CD8-positive, alpha-beta memory T cell (primary cell): ENCODE measurements around the gene PRR35. TPM values are rescaled to one million over a fixed set of nuclear protein-coding genes. Genes with fewer than 3 reads are reported as not detected.

ENCODE experiments used
- CTCF ChIA-PET: fragments of 350-600 bp; sonication (Branson Sonifier 250); formaldehyde crosslinking; loops from one replicate; lab custom pipeline; 2021; ENCODE audit warnings: antibody characterized with exemption; lab: Charles Lee
- POLR2A ChIA-PET: fragments of 350-600 bp; sonication (Branson Sonifier 250); formaldehyde crosslinking; loops from one replicate; lab custom pipeline; 2021; ENCODE audit warnings: antibody characterized with exemption; lab: Charles Lee
- DNase-seq, 5 donors: peaks; one replicate each; pipeline versions ENCODE4 v3.0.0 to v3.0.0-alpha.2; 2020 to 2022; ENCODE audit warnings: mixed read lengths in 1 of 5
- H3K27ac ChIP-seq: one replicate; pipeline ENCODE4 v1.7.0; 2013; ENCODE audit warnings: low read depth, mild to moderate bottlenecking, low read length, moderate library complexity
- H3K27me3 ChIP-seq: 2 replicates; pipeline ENCODE4 v1.7.0; 2013; ENCODE audit warnings: low read length, mild to moderate bottlenecking; ENCODE audit not compliant: insufficient read depth, poor library complexity, severe bottlenecking
- H3K36me3 ChIP-seq: 2 replicates; pipeline ENCODE4 v1.7.0; 2013; ENCODE audit warnings: mild to moderate bottlenecking, low read length, moderate library complexity; ENCODE audit not compliant: insufficient read depth
- H3K4me1 ChIP-seq: 2 replicates; pipeline ENCODE4 v1.7.0; 2013; ENCODE audit warnings: mild to moderate bottlenecking, low read length, moderate library complexity; ENCODE audit not compliant: insufficient read depth
- H3K4me3 ChIP-seq: 2 replicates; pipeline ENCODE4 v1.7.0; 2013; ENCODE audit warnings: mild to moderate bottlenecking, low read length
- H3K9me3 ChIP-seq: 2 replicates; pipeline ENCODE4 v1.7.0; 2013; ENCODE audit warnings: mild to moderate bottlenecking, low read length
- H3K27ac Mint-ChIP-seq, 8 donors: one replicate each; pipeline ENCODE4 v1.8.0; 2020 to 2021; ENCODE audit warnings: mixed read lengths in 8 of 8, mild to moderate bottlenecking in 6 of 8, inconsistent platforms in 3 of 8, moderate library complexity in 3 of 8
- H3K27me3 Mint-ChIP-seq, 2 donors: one replicate each; pipeline ENCODE4 v1.8.0; 2020 to 2021; ENCODE audit warnings: mixed read lengths in 2 of 2, mild to moderate bottlenecking in 1 of 2, moderate library complexity in 1 of 2
- H3K36me3 Mint-ChIP-seq, 3 donors: one replicate each; pipeline ENCODE4 v1.8.0; 2020 to 2021; ENCODE audit warnings: mixed read lengths in 3 of 3, inconsistent platforms in 1 of 3, mild to moderate bottlenecking in 1 of 3
- H3K4me1 Mint-ChIP-seq, 3 donors: one replicate each; pipeline ENCODE4 v1.8.0; 2020 to 2021; ENCODE audit warnings: mixed read lengths in 3 of 3, inconsistent platforms in 1 of 3, mild to moderate bottlenecking in 1 of 3
- H3K4me3 Mint-ChIP-seq, 7 donors: one replicate each; pipeline ENCODE4 v1.8.0; 2020 to 2021; ENCODE audit warnings: mixed read lengths in 7 of 7, mild to moderate bottlenecking in 6 of 7, moderate library complexity in 4 of 7, inconsistent platforms in 2 of 7
- H3K9me3 Mint-ChIP-seq, 5 donors: one replicate each; pipeline ENCODE4 v1.8.0; 2020 to 2022; ENCODE audit warnings: mixed read lengths in 5 of 5, mild to moderate bottlenecking in 3 of 5, moderate library complexity in 2 of 5, inconsistent platforms in 1 of 5
- polyA plus RNA-seq: library from polyadenylated mRNA; unstranded; fragments of 300-500 nt; fragmentation: Illumina TruSeq; gene quantifications from one replicate; pipeline ENCODE4 v1.2.3, GENCODE V29; 2021
- total RNA-seq, 2 experiments: library from RNA; stranded (reverse); gene quantifications; one replicate each; pipeline ENCODE4 v1.2.3, GENCODE V29; 2021

PRR35 gene
- total and polyA plus RNA-seq, 3 experiments from 2014 or later: not detected

DNA sequence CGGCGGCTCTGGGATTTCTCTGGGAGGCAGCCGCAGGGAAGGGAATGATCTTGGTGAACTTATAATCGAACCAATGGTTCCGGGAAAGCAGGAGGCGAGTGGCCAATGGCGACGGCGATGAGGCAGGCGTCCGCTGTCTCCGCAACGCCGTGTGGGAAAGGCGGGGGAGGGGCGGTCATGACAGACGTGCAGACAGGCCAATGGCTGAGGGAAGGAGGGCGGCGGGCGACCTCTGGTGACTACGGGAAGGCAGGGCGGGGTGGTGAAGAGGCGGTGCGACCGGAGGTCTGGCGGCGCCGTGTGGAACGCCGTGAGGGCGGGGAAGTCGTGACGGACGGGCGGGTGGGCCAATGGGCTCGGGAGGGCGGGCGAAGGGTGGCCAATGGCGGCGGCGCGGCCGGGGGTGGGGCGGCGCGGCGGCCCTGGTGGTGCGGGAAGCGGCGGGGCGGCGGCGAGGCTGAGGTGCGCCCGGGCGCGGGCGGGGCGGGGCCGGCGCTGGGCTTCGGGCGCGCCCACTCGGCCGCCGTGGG is 29.5 kb downstream of the PRR35 start, which contains the start of gene RAB40C:
Gene RAB40C, plus strand, starts transcription at position 409 of the 530 bp plus-strand sequence. CDS start 226 bp downstream, outside the sequence.
- Mint-ChIP-seq H3K27me3 (peaks cover 0 to 4% of the 10 kb centered on the region in 2 donors), H3K27ac (peak within 1 kb of the TSS; percentile 92 to 100 (median 98)), H3K4me3 (peak within 1 kb of the TSS; percentile 90 to 100 (median 97)), H3K36me3 (peaks cover 0 to 23% (median 0%) of the 10 kb centered on the region in 3 donors), H3K9me3 (no peaks in the 10 kb centered on the region), H3K4me1 (peaks cover 30 to 55% (median 30%) of the 10 kb centered on the region in 3 donors)
- H3K36me3 ChIP-seq: no peaks in the 10 kb centered on the region
- DNase-seq: peak; percentile 98 to 100 (median 99)
- no peaks in the 10 kb centered on the region for H3K27me3 ChIP-seq
- POLR2A ChIA-PET: interaction anchor here (1.2 kb wide), 2 partner anchors 47 to 60 kb away, joined by 4 read pairs; partner anchors contain the start of genes METTL26 and WDR90
- no peaks in the 10 kb centered on the region for H3K9me3 ChIP-seq
- H3K4me1 ChIP-seq: peaks cover 26% of the 10 kb centered on the region
- CTCF ChIA-PET: interaction anchor here (1.0 kb wide), 1 partner anchor 46 kb away, joined by 4 read pairs; the partner anchor contains the start of gene METTL26
- H3K4me3 ChIP-seq: peak within 1 kb of the TSS; percentile 83
- H3K27ac ChIP-seq: peak within 1 kb of the TSS; percentile 87

DNA sequence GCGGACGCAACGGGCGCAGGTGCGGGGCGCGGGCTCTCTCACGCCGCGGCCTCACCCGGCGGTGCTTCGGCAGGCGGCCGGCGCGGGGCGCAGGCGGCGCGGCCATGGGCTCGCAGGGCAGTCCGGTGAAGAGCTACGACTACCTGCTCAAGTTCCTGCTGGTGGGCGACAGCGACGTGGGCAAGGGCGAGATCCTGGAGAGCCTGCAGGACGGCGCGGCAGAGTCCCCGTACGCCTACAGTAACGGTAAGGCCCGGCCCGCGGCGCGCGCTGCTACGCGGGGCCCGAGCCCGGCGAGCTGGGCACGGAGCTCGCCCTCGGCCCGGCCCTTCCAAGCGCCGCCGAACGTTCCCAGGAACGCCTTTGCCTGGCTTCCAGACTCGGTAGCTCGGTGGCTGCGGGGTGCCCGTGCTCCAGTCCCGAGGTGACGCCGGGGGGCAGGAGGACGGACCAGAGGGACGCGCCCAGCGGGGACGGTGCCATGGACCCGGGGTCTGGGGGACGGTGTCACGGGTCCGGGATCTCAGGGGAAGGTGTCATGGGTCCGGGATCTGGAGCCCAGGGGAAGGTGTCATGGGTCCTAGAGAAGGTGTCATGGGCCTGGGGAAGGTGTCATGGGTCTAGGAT is 30.1 kb downstream of the PRR35 start:
- H3K36me3 Mint-ChIP-seq: peaks cover 0 to 23% (median 0%) of the 10 kb centered on the region in 3 donors
- no peaks in the 10 kb centered on the region for H3K27me3 ChIP-seq
- H3K4me3 Mint-ChIP-seq: peak overlapping the region; percentile 83 to 96 (median 90)
- H3K27ac Mint-ChIP-seq: peak overlapping the region; percentile 50 to 92 (median 83)
- peaks cover 30 to 58% (median 30%) of the 10 kb centered on the region in 3 donors for H3K4me1 Mint-ChIP-seq
- ChIA-PET POLR2A (interaction anchor here (1.2 kb wide), 2 partner anchors 46 to 59 kb away, joined by 4 read pairs; partner anchors contain the start of genes METTL26 and WDR90), CTCF (interaction anchor here (1.0 kb wide), 1 partner anchor 46 kb away, joined by 4 read pairs; the partner anchor contains the start of gene METTL26)
- peaks cover 0 to 4% of the 10 kb centered on the region in 2 donors for H3K27me3 Mint-ChIP-seq
- peak overlapping the region; percentile 57 for H3K27ac ChIP-seq
- no peaks in the 10 kb centered on the region for H3K36me3 ChIP-seq
- H3K4me3 ChIP-seq: peak overlapping the region; percentile 63
- H3K9me3 ChIP-seq: no peaks in the 10 kb centered on the region
- peaks cover 26% of the 10 kb centered on the region for H3K4me1 ChIP-seq
- H3K9me3 Mint-ChIP-seq: no peaks in the 10 kb centered on the region
- DNase-seq: no peak

DNA sequence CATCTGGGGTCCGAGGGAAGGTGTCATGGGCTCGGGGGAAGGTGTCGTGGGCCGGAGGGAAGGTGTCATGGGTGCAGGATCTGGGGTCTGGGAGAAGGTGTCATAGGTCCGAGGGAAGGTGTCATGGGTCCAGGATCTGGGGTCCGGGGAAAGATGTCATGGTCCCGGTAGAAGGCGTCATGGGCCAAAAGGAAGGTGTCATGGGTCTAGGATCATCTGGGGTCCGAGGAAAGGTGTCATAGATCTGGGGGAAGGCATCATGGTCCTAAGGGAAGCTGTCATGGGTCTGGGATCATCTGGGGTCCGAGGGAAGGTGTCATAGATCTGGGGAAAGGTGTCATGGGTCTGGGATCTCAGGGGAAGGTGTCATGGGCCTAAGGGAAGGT is 30.6 kb downstream of the PRR35 start:
- ChIA-PET POLR2A (interaction anchor here (1.2 kb wide), 2 partner anchors 46 to 59 kb away, joined by 4 read pairs; partner anchors contain the start of genes METTL26 and WDR90), CTCF (interaction anchor here (1.0 kb wide), 1 partner anchor 45 kb away, joined by 4 read pairs; the partner anchor contains the start of gene METTL26)
- Histone ChIP-seq H3K9me3 (no peaks in the 10 kb centered on the region), H3K27ac (peak overlapping the region; percentile 57), H3K4me1 (peaks cover 26% of the 10 kb centered on the region), H3K36me3 (no peaks in the 10 kb centered on the region), H3K4me3 (peak overlapping the region; percentile 63), H3K27me3 (no peaks in the 10 kb centered on the region)
- no peaks in the 10 kb centered on the region for H3K9me3 Mint-ChIP-seq
- H3K27me3 Mint-ChIP-seq: peaks cover 0 to 2% of the 10 kb centered on the region in 2 donors
- H3K27ac Mint-ChIP-seq: peak overlapping the region; percentile 50 to 92 (median 83)
- peak overlapping the region; percentile 83 to 96 (median 90) for H3K4me3 Mint-ChIP-seq
- peaks cover 0 to 23% (median 0%) of the 10 kb centered on the region in 3 donors for H3K36me3 Mint-ChIP-seq
- no peak for DNase-seq
- peaks cover 30 to 58% (median 30%) of the 10 kb centered on the region in 3 donors for H3K4me1 Mint-ChIP-seq

GRCh38 chr16:591231-591630 is 31.0 kb downstream of the PRR35 start:
- POLR2A ChIA-PET: no interaction called here

GRCh38 chr16:591892-592517 is 31.8 kb downstream of the PRR35 start:
- Histone ChIP-seq H3K27me3 (no peaks in the 10 kb centered on the region), H3K4me1 (peaks cover 24% of the 10 kb centered on the region), H3K9me3 (no peaks in the 10 kb centered on the region), H3K4me3 (no peak overlapping the region), H3K27ac (no peak overlapping the region), H3K36me3 (no peaks in the 10 kb centered on the region)
- peaks cover 0 to 33% (median 0%) of the 10 kb centered on the region in 3 donors for H3K36me3 Mint-ChIP-seq
- ChIA-PET CTCF (no interaction called here), POLR2A (no interaction called here)
- H3K27me3 Mint-ChIP-seq: peaks cover 0 to 1% of the 10 kb centered on the region in 2 donors
- H3K9me3 Mint-ChIP-seq: no peaks in the 10 kb centered on the region
- H3K4me3 Mint-ChIP-seq: peak overlapping the region; percentile 32 to 96 (median 86)
- no peak for DNase-seq
- peak overlapping the region in 2 of 8 donors; percentile 90 to 92 for H3K27ac Mint-ChIP-seq
- H3K4me1 Mint-ChIP-seq: peaks cover 30 to 64% (median 33%) of the 10 kb centered on the region in 3 donors

More at GRCh38 chr16:591231-591630, 31.0 kb downstream of the PRR35 start:
- Histone ChIP-seq H3K4me1 (peaks cover 26% of the 10 kb centered on the region), H3K4me3 (peak overlapping the region; percentile 63), H3K27ac (no peak overlapping the region), H3K27me3 (no peaks in the 10 kb centered on the region), H3K36me3 (no peaks in the 10 kb centered on the region), H3K9me3 (no peaks in the 10 kb centered on the region)
- Mint-ChIP-seq H3K4me3 (peak overlapping the region; percentile 83 to 96 (median 90)), H3K36me3 (peaks cover 0 to 26% (median 0%) of the 10 kb centered on the region in 3 donors), H3K9me3 (no peaks in the 10 kb centered on the region), H3K27me3 (peaks cover 0 to 1% of the 10 kb centered on the region in 2 donors), H3K27ac (peak overlapping the region in 6 of 8 donors; percentile 80 to 92 (median 84)), H3K4me1 (peaks cover 30 to 60% (median 32%) of the 10 kb centered on the region in 3 donors)
- DNase-seq: no peak
- CTCF ChIA-PET: no interaction called here

GRCh38 chr16:592518-593306 is 32.5 kb downstream of the PRR35 start:
- ChIA-PET CTCF (interaction anchor here (1.1 kb wide), 1 partner anchor 75 kb away, joined by 3 read pairs; the partner anchor contains the start of gene RHOT2), POLR2A (no interaction called here)
- Mint-ChIP-seq H3K4me1 (peaks cover 30 to 62% (median 31%) of the 10 kb centered on the region in 3 donors), H3K9me3 (no peaks in the 10 kb centered on the region), H3K27me3 (peaks cover 0 to 1% of the 10 kb centered on the region in 2 donors), H3K4me3 (peak overlapping the region in 3 of 7 donors; percentile 20 to 48 (median 45)), H3K27ac (peak overlapping the region in 2 of 8 donors; percentile 73 to 92), H3K36me3 (peaks cover 0 to 33% (median 0%) of the 10 kb centered on the region in 3 donors)
- Histone ChIP-seq H3K4me3 (no peak overlapping the region), H3K4me1 (peaks cover 17% of the 10 kb centered on the region), H3K9me3 (no peaks in the 10 kb centered on the region), H3K27ac (no peak overlapping the region), H3K27me3 (no peaks in the 10 kb centered on the region), H3K36me3 (no peaks in the 10 kb centered on the region)
- no peak for DNase-seq

- H3K4me1 ChIP-seq: peaks cover 10% of the 10 kb centered on the region
- H3K9me3 ChIP-seq: no peaks in the 10 kb centered on the region
- H3K4me3 ChIP-seq: no peak overlapping the region
- ChIA-PET POLR2A (no interaction called here), CTCF (interaction anchor here (1.1 kb wide), 1 partner anchor 74 kb away, joined by 3 read pairs; the partner anchor contains the start of gene RHOT2)
- DNase-seq: no peak
- H3K36me3 ChIP-seq: no peaks in the 10 kb centered on the region
- H3K27me3 Mint-ChIP-seq: peaks cover 0 to 1% of the 10 kb centered on the region in 2 donors
- H3K4me1 Mint-ChIP-seq: peaks cover 29 to 56% (median 30%) of the 10 kb centered on the region in 3 donors
- H3K27ac ChIP-seq: no peak overlapping the region
- H3K9me3 Mint-ChIP-seq: no peaks in the 10 kb centered on the region
- peak overlapping the region in 3 of 8 donors; percentile 61 to 71 (median 68) for H3K27ac Mint-ChIP-seq
- H3K27me3 ChIP-seq: no peaks in the 10 kb centered on the region
- H3K4me3 Mint-ChIP-seq: peak overlapping the region in 3 of 7 donors; percentile 45 to 83 (median 51)
- peaks cover 0 to 33% (median 0%) of the 10 kb centered on the region in 3 donors for H3K36me3 Mint-ChIP-seq
Measured at GRCh38 chr16:593406-593805, 33.2 kb downstream of the PRR35 start.
